PC-9 (cell line): ENCODE results near the gene TMEM63B. TPM values are rescaled to one million over a fixed set of nuclear protein-coding genes. Genes with fewer than 3 reads are reported as not detected.

Source experiments
- BruUV-seq: library from RNA; stranded (reverse); fragments of 400-500 nt; replicated peaks from 2 replicates; lab custom pipeline; 2021; lab: Mats Ljungman, UMichigan
- CTCF ChIA-PET: fragments of 300-600 bp; sonication (Branson Sonifier 250); formaldehyde crosslinking; loops from one replicate; lab custom pipeline; 2022; ENCODE audit warnings: antibody characterized with exemption; lab: Charles Lee
- POLR2A ChIA-PET: fragments of 300-600 bp; sonication (Branson Sonifier 250); formaldehyde crosslinking; loops from one replicate; lab custom pipeline; 2022; ENCODE audit warnings: antibody characterized with exemption; ENCODE audit not compliant: unreplicated experiment; lab: Charles Lee
- DNase-seq, 2 experiments: peaks; one replicate each; pipeline versions ENCODE4 v3.0.0 to v3.0.0-alpha.2; 2015 to 2022; ENCODE audit warnings: mixed read lengths in 1 of 2
- H2AFZ ChIP-seq: fragments of 200-600 bp; sonication (generic); 2 replicates; pipeline ENCODE4 v1.8.1; 2017; ENCODE audit warnings: antibody characterized with exemption
- H3F3A ChIP-seq: fragments of 200-600 bp; sonication (generic); 2 replicates; pipeline ENCODE4 v1.8.1; 2017; ENCODE audit warnings: antibody characterized with exemption, mild to moderate bottlenecking, low read depth; ENCODE audit not compliant: insufficient read depth
- H3K27ac ChIP-seq: fragments of 200-600 bp; sonication (generic); 2 replicates; pipeline ENCODE4 v1.6.1; 2016; ENCODE audit warnings: mixed run types
- H3K27me3 ChIP-seq: fragments of 200-600 bp; sonication (generic); 2 replicates; pipeline ENCODE4 v1.6.1; 2016; ENCODE audit warnings: low read depth, mixed run types; ENCODE audit not compliant: insufficient read depth
- H3K36me3 ChIP-seq: fragments of 200-600 bp; sonication (generic); 2 replicates; pipeline ENCODE4 v1.6.1; 2016; ENCODE audit warnings: low read depth, mixed run types
- H3K4me1 ChIP-seq: fragments of 200-600 bp; sonication (generic); replicated peaks from 2 replicates; pipeline ENCODE4 v1.6.1; 2016; ENCODE audit warnings: mixed run types; ENCODE audit not compliant: insufficient read depth
- H3K4me2 ChIP-seq: fragments of 200-600 bp; sonication (generic); 2 replicates; pipeline ENCODE4 v1.6.1; 2017; ENCODE audit warnings: mixed run types
- H3K4me3 ChIP-seq: fragments of 200-600 bp; sonication (generic); 2 replicates; pipeline ENCODE4 v1.6.1; 2016; ENCODE audit warnings: mixed run types
- H3K79me2 ChIP-seq: fragments of 200-600 bp; sonication (generic); 2 replicates; pipeline ENCODE4 v1.6.1; 2017; ENCODE audit warnings: low read depth, mixed run types
- H3K9me2 ChIP-seq: fragments of 200-600 bp; sonication (generic); 2 replicates; pipeline ENCODE4 v1.8.1; 2017; ENCODE audit warnings: mild to moderate bottlenecking; ENCODE audit not compliant: insufficient read depth
- H3K9me3 ChIP-seq: fragments of 200-600 bp; sonication (generic); 2 replicates; pipeline ENCODE4 v1.8.1; 2016; ENCODE audit warnings: low read depth; ENCODE audit not compliant: insufficient read depth
- H4K20me1 ChIP-seq: fragments of 200-600 bp; sonication (generic); 2 replicates; pipeline ENCODE4 v1.8.1; 2017; ENCODE audit not compliant: insufficient read depth
- EZH2 ChIP-seq: fragments of 200-600 bp; sonication (generic); IDR thresholded peaks from 2 replicates; pipeline ENCODE4 v1.8.0; 2017; ENCODE audit warnings: antibody characterized with exemption, low read depth
- intact Hi-C: fragments of 100-400 bp; cut with micrococcal nuclease; formaldehyde crosslinking; loops from one replicate; pipeline ENCODE4 v1.10.0; 2022; ENCODE audit not compliant: unreplicated experiment
- total RNA-seq: library from RNA; stranded (reverse); gene quantifications from 2 replicates; pipeline ENCODE4 v1.2.3, GENCODE V29; 2021
- TF ChIP-seq, protein P1 (sequence below): fragments of 200-600 bp; sonication (generic); conservative IDR thresholded peaks from 2 replicates; pipeline ENCODE4 v1.6.1; 2017; ENCODE audit warnings: mixed run types, antibody characterized with exemption, mild to moderate bottlenecking, moderate library complexity

TMEM63B gene
- total RNA-seq, 1 experiment from 2014 or later = 38.5 TPM

- peaks cover 10% of the 10 kb centered on the region for H3F3A ChIP-seq
- no peaks in the 10 kb centered on the region for H3K36me3 ChIP-seq
- H3K27ac ChIP-seq = no peak overlapping the region
- BruUV-seq = no TSS peak
- intact Hi-C loops = no loop called here
- no peak for DNase-seq
- no peak overlapping the region for H3K4me3 ChIP-seq
- H3K9me2 ChIP-seq = no peaks in the 10 kb centered on the region
- no peak overlapping the region for H2AFZ ChIP-seq
- H3K4me2 ChIP-seq = no peak overlapping the region
- POLR2A ChIA-PET = interaction anchor here (0.5 kb wide), 1 partner anchor 22 kb away, joined by 4 read pairs; no protein-coding TSS in a partner anchor
- H3K9me3 ChIP-seq = no peaks in the 10 kb centered on the region
- H4K20me1 ChIP-seq = peaks cover 13% of the 10 kb centered on the region
- H3K27me3 ChIP-seq = no peaks in the 10 kb centered on the region
- no peak for TF ChIP-seq EZH2
- TF ChIP-seq, protein P1, sequence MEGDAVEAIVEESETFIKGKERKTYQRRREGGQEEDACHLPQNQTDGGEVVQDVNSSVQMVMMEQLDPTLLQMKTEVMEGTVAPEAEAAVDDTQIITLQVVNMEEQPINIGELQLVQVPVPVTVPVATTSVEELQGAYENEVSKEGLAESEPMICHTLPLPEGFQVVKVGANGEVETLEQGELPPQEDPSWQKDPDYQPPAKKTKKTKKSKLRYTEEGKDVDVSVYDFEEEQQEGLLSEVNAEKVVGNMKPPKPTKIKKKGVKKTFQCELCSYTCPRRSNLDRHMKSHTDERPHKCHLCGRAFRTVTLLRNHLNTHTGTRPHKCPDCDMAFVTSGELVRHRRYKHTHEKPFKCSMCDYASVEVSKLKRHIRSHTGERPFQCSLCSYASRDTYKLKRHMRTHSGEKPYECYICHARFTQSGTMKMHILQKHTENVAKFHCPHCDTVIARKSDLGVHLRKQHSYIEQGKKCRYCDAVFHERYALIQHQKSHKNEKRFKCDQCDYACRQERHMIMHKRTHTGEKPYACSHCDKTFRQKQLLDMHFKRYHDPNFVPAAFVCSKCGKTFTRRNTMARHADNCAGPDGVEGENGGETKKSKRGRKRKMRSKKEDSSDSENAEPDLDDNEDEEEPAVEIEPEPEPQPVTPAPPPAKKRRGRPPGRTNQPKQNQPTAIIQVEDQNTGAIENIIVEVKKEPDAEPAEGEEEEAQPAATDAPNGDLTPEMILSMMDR = no peak
- peaks cover 4% of the 10 kb centered on the region; the same call in 1 of the 2 replicates for H3K4me1 ChIP-seq
- H3K79me2 ChIP-seq = no peaks in the 10 kb centered on the region
- CTCF ChIA-PET = interaction anchor here (0.6 kb wide), 1 partner anchor 463 kb away, joined by 6 read pairs; the partner anchor contains the start of gene GTPBP2
Measured at GRCh38 chr6:44091981-44092884, 35.1 kb upstream of the TMEM63B start.

GRCh38 chr6:44093066-44093465 is 34.3 kb upstream of the TMEM63B start:
- Histone ChIP-seq H3K36me3 (no peaks in the 10 kb centered on the region), H3K79me2 (no peaks in the 10 kb centered on the region), H4K20me1 (peaks cover 18% of the 10 kb centered on the region), H3F3A (peaks cover 15% of the 10 kb centered on the region), H3K4me2 (no peak overlapping the region), H3K27me3 (no peaks in the 10 kb centered on the region), H3K4me3 (no peak overlapping the region), H3K27ac (no peak overlapping the region), H3K4me1 (no peaks in the 10 kb centered on the region), H3K9me2 (no peaks in the 10 kb centered on the region), H3K9me3 (no peaks in the 10 kb centered on the region), H2AFZ (no peak overlapping the region)
- TF ChIP-seq EZH2 = no peak
- TF ChIP-seq, protein P1 = no peak
- DNase-seq = no peak
- POLR2A ChIA-PET = no interaction called here
- intact Hi-C loops = no loop called here
- no TSS peak for BruUV-seq
- CTCF ChIA-PET = interaction anchor here (0.7 kb wide), 1 partner anchor 141 kb away, joined by 8 read pairs; no protein-coding TSS in a partner anchor

DNA sequence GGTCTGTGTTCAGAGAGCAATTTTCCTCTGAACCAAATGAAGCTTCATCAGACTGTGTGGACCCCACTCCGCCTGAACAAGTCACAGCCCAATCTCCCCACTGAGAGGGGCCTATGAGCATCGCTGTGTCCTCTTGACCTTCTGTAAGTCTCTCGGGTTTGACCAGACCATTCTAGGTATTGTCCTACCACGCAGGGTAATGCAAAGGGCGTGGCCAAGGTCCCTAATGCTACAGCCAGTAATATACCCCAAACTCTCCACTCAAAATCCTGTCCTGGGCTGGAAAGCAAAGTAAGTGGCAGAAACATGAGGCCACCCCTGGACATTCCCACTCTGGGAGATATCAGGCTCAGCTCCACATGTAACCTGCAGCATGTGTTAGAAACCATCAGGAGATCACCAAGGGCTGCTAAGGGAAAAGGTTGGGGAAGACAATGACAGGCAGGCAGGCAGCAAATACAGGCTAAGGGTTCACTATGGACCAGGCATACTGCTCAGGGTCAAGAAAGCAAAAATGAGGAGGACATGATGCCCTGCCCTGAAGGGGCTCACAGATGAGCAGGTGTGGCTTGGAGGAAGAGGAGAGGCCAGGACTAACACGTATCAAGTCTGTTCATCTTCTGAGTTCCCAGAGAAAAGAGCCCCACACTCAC is 33.5 kb upstream of the TMEM63B start:
- Histone ChIP-seq H3K79me2 (no peaks in the 10 kb centered on the region), H3K4me3 (no peak overlapping the region), H3K4me1 (no peaks in the 10 kb centered on the region), H3K27me3 (no peaks in the 10 kb centered on the region), H3F3A (peaks cover 12% of the 10 kb centered on the region; the same call in 1 of the 2 replicates), H3K9me3 (no peaks in the 10 kb centered on the region), H2AFZ (no peak overlapping the region), H3K27ac (no peak overlapping the region), H4K20me1 (peaks cover 18% of the 10 kb centered on the region), H3K4me2 (no peak overlapping the region), H3K9me2 (no peaks in the 10 kb centered on the region), H3K36me3 (no peaks in the 10 kb centered on the region)
- CTCF ChIA-PET = interaction anchor here (0.7 kb wide), 1 partner anchor 141 kb away, joined by 8 read pairs; no protein-coding TSS in a partner anchor
- no TSS peak for BruUV-seq
- TF ChIP-seq, protein P1 = no peak
- no peak for TF ChIP-seq EZH2
- no peak for DNase-seq
- POLR2A ChIA-PET = no interaction called here
- intact Hi-C loops = no loop called here
